Suprapubic skin (tissue), 4 donors: ENCODE data around the gene IL3.

ENCODE experiments used
- CTCF ChIP-seq, 2 donors: fragments of 200-600 bp in 1 of 2; fragments of 450-650 bp in 1 of 2; sonication (generic) in 1 of 2; IDR thresholded peaks; one replicate each; pipeline ENCODE4 v1.5.1; 2016 to 2019; ENCODE audit warnings: antibody characterized with exemption in 2 of 2, mild to moderate bottlenecking in 1 of 2, moderate library complexity in 1 of 2
- POLR2A ChIP-seq, 2 donors: fragments of 450-650 bp; IDR thresholded peaks; one replicate each; pipeline ENCODE4 v1.6.1; 2017; ENCODE audit warnings: antibody characterized with exemption in 2 of 2, mild to moderate bottlenecking in 2 of 2, moderate library complexity in 2 of 2
- POLR2AphosphoS5 ChIP-seq, 3 donors: sonication (generic); formaldehyde crosslinking; IDR thresholded peaks; one replicate each; pipeline ENCODE4 v1.6.1; 2017; ENCODE audit warnings: antibody characterized with exemption in 3 of 3

DNA sequence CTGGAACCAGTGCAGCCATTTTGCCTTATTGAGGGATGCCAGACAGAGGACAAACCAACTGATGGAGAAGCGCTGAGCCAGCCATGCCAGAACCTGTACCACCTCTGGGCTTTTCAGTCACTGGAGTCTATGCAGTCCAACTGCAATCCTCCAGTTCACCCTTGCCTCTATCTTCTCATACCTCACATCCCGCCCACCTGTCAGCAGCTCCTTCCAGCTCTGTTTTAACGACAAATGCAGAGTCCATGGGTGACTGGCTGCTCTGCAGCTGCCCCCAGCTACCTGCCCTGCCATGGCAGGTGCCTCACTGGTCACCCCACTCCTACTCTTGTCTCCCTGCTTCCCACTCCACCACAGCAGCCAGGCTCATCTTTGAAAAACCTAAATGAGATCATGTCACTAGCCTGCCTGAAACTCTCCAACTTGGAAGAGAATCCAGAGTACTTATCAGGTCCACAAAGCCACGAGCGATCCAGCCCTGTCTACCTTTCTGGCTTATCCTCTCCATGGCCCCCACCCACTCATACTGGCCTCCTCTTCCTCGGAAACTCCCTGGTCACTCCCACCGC is 35.0 kb upstream of the IL3 start:
- TF ChIP-seq CTCF (IDR thresholded peaks at IDR 0.05) (no peak), POLR2A (IDR thresholded peaks at IDR 0.05) (no peak), POLR2AphosphoS5 (IDR thresholded peaks at IDR 0.05) (no peak)
